ENCODE measurements around the gene ARL15. TPM values are rescaled to one million over a fixed set of nuclear protein-coding genes. Genes with fewer than 3 reads are reported as not detected.

ARL15 gene
- total RNA-seq, 2 donors from 2014 or later: 11.4 to 22.8 TPM

GRCh38 chr5:54087436-54087835 is 222.9 kb downstream of the ARL15 start:
- H3K27me3 ChIP-seq: no peaks in the 10 kb centered on the region
- no peak for TF ChIP-seq CTCF (IDR thresholded peaks at IDR 0.05)
- H3K36me3 ChIP-seq: no peaks in the 10 kb centered on the region
- no peak overlapping the region for H3K4me3 ChIP-seq
- H3K4me1 ChIP-seq: no peaks in the 10 kb centered on the region
- no peak for DNase-seq (ENCODE audit: low spot score)
- no peak overlapping the region for H3K27ac ChIP-seq
- H3K9me3 ChIP-seq: no peaks in the 10 kb centered on the region

- Histone ChIP-seq H3K27ac (no peak overlapping the region), H3K4me1 (no peaks in the 10 kb centered on the region), H3K9me3 (no peaks in the 10 kb centered on the region), H3K27me3 (no peaks in the 10 kb centered on the region), H3K4me3 (no peak overlapping the region), H3K36me3 (no peaks in the 10 kb centered on the region)
- no peak for DNase-seq (ENCODE audit: low spot score)
- no peak for TF ChIP-seq CTCF (IDR thresholded peaks at IDR 0.05)
These were observed 224.2 kb downstream of the ARL15 start for GRCh38 chr5:54086191-54086590.

GRCh38 chr5:54084696-54085095 is 225.7 kb downstream of the ARL15 start:
- no peak for TF ChIP-seq CTCF (IDR thresholded peaks at IDR 0.05)
- no peak for DNase-seq (ENCODE audit: low spot score)
- Histone ChIP-seq H3K36me3 (no peaks in the 10 kb centered on the region), H3K4me3 (no peak overlapping the region), H3K9me3 (no peaks in the 10 kb centered on the region), H3K4me1 (no peaks in the 10 kb centered on the region), H3K27me3 (no peaks in the 10 kb centered on the region), H3K27ac (no peak overlapping the region)

- Histone ChIP-seq H3K36me3 (no peaks in the 10 kb centered on the region), H3K4me1 (no peaks in the 10 kb centered on the region), H3K27me3 (no peaks in the 10 kb centered on the region), H3K4me3 (no peak overlapping the region), H3K27ac (no peak overlapping the region), H3K9me3 (no peaks in the 10 kb centered on the region)
- DNase-seq (ENCODE audit: low spot score): no peak
- TF ChIP-seq CTCF (IDR thresholded peaks at IDR 0.05): no peak
These were observed 226.5 kb downstream of the ARL15 start for GRCh38 chr5:54083851-54084250.

GRCh38 chr5:54083245-54083644 is 227.1 kb downstream of the ARL15 start:
- no peak overlapping the region for H3K4me3 ChIP-seq
- H3K4me1 ChIP-seq: no peaks in the 10 kb centered on the region
- no peaks in the 10 kb centered on the region for H3K27me3 ChIP-seq
- no peaks in the 10 kb centered on the region for H3K36me3 ChIP-seq
- TF ChIP-seq CTCF (IDR thresholded peaks at IDR 0.05): no peak
- DNase-seq (ENCODE audit: low spot score): no peak
- H3K9me3 ChIP-seq: no peaks in the 10 kb centered on the region
- no peak overlapping the region for H3K27ac ChIP-seq

DNA sequence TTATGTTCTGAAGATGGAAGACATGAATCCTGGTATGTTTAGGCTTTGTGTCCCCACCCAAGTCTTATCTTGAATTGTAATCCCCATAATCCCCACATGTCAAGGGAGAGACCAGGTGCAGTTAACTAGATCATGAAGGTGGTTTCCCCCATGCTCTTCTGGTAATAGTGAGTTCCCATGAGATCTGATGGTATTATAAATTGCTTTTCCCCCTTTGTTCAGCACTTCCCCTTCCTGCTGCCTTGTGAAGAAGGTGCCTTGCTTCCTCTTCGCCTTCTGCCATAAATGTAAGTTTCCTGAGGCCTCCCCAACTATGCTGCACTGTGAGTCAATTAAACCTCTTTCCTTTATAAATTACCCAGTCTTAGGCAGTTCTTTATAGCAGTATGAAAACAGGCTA is 229.0 kb downstream of the ARL15 start:
- no peak overlapping the region for H3K27ac ChIP-seq
- H3K4me1 ChIP-seq: no peaks in the 10 kb centered on the region
- no peaks in the 10 kb centered on the region for H3K36me3 ChIP-seq
- TF ChIP-seq CTCF (IDR thresholded peaks at IDR 0.05): no peak
- no peaks in the 10 kb centered on the region for H3K27me3 ChIP-seq
- DNase-seq (ENCODE audit: low spot score): no peak
- H3K9me3 ChIP-seq: no peaks in the 10 kb centered on the region
- H3K4me3 ChIP-seq: no peak overlapping the region
